Gastrocnemius medialis (tissue), 4 donors: Measurements from ENCODE around the gene LCNL1. TPM values are rescaled to one million over a fixed set of nuclear protein-coding genes. Genes with fewer than 3 reads are reported as not detected.

Source experiments
- ATAC-seq, 2 donors: fragments of 150-250 bp; one replicate each; pipeline ENCODE4 v1.9.1; 2016
- DNase-seq, 2 donors: peaks; one replicate each; pipeline ENCODE4 v3.0.0-alpha.2; 2019
- H3K27ac ChIP-seq, 4 donors: fragments of 200-600 bp; sonication (generic); 1 replicate in 1 of 4; 2 replicates in 3 of 4; pipeline ENCODE4 v1.5.1; 2016 to 2018; ENCODE audit warnings: mild to moderate bottlenecking in 2 of 4, moderate library complexity in 1 of 4
- H3K27me3 ChIP-seq, 3 donors: fragments of 200-600 bp; sonication (generic) in 2 of 3; 1 replicate in 1 of 3; 2 replicates in 2 of 3; pipeline versions ENCODE4 v1.5.1 to v1.6.0; 2016 to 2019; ENCODE audit warnings: mild to moderate bottlenecking in 1 of 3, moderate library complexity in 1 of 3
- H3K36me3 ChIP-seq, 2 donors: fragments of 200-600 bp; sonication (generic) in 1 of 2; one replicate each; pipeline ENCODE4 v1.5.1; 2017 to 2018
- H3K4me1 ChIP-seq, 2 donors: fragments of 200-600 bp; sonication (generic) in 1 of 2; one replicate each; pipeline ENCODE4 v1.5.1; 2016 to 2017; ENCODE audit warnings: mild to moderate bottlenecking in 2 of 2
- H3K4me3 ChIP-seq, 4 donors: fragments of 200-600 bp; sonication (generic) in 3 of 4; 1 replicate in 1 of 4; 2 replicates in 3 of 4; pipeline ENCODE4 v1.5.1; 2016 to 2019; ENCODE audit warnings: mild to moderate bottlenecking in 2 of 4
- H3K9me3 ChIP-seq, 3 donors: fragments of 200-600 bp; sonication (generic) in 2 of 3; 1 replicate in 1 of 3; 2 replicates in 2 of 3; pipeline ENCODE4 v1.5.1; 2016 to 2019
- CTCF ChIP-seq, 5 experiments: fragments of 450-650 bp in 3 of 5; fragments of 200-600 bp in 2 of 5; sonication (generic) in 2 of 5; IDR thresholded peaks in 4 of 5; conservative IDR thresholded peaks in 1 of 5; 1 replicate in 4 of 5; 2 replicates in 1 of 5; pipeline ENCODE4 v1.5.1; 2016 to 2019; ENCODE audit warnings: antibody characterized with exemption in 5 of 5, mild to moderate bottlenecking in 3 of 5, moderate library complexity in 3 of 5
- POLR2A ChIP-seq, 2 donors: fragments of 450-650 bp; IDR thresholded peaks; one replicate each; pipeline ENCODE4 v1.6.1; 2017; ENCODE audit warnings: antibody characterized with exemption in 2 of 2, mild to moderate bottlenecking in 2 of 2, moderate library complexity in 2 of 2
- in situ Hi-C, 4 donors: fragments of 200-750 bp; cut with MboI; loops; one replicate each; pipeline versions ENCODE4 v1.15.0 to v1.8.0; 2017; ENCODE audit warnings: low sequenced_read_pairs in 4 of 4
- intact Hi-C: fragments of 100-400 bp; cut with DNase I; formaldehyde crosslinking; loops from one replicate; pipeline ENCODE4 v1.15.1; 2023; ENCODE audit warnings: low total_unique reads
- total RNA-seq, 4 donors: library from RNA; depleted of rRNA; stranded (reverse); fragments of >200 nt; gene quantifications; one replicate each; pipeline versions ENCODE4 v1.1.0 to v1.2.3, GENCODE V29; 2016

Gene LCNL1
- total RNA-seq, 4 donors from 2014 or later, result 0.10 TPM; not detected in 3

GRCh38 chr9:136969774-136970173, 13.0 kb upstream of the LCNL1 start:
- DNase-seq, result no peak
- in situ Hi-C loops, result no loop called here
- TF ChIP-seq POLR2A (IDR thresholded peaks at IDR 0.05) (no peak), CTCF (IDR thresholded peaks at IDR 0.05 in 4 of 5, conservative IDR thresholded peaks at IDR 0.05 in 1 of 5) (no peak)
- Histone ChIP-seq H3K27ac (no peak overlapping the region), H3K27me3 (peaks cover 0 to 6% (median 0%) of the 10 kb centered on the region in 3 donors), H3K36me3 (no peaks in the 10 kb centered on the region), H3K4me1 (no peaks in the 10 kb centered on the region), H3K9me3 (no peaks in the 10 kb centered on the region), H3K4me3 (no peak overlapping the region)
- ATAC-seq, result no peak
- intact Hi-C loops, result no loop called here

DNA sequence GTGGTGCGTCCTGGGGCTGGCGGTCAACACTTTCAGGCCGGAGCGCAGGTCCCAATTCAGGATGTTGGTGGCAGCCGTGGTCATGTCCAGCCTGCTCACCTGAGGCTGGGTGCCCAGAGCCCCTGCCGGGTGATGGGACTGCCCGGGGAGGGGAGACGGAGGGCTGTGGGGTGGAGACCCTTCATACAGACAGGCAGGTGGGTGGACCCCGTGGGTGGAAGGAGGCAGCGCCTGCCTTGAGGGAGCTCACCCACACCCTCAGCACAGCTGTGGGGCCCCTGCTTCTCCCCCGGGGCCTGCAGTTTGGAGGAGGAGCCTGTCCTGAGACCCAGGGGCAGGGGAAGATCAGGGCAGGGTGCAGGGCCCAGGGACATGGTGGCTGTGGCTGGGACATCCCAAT, 12.4 kb upstream of the LCNL1 start:
- H3K4me3 ChIP-seq, result no peak overlapping the region
- H3K36me3 ChIP-seq, result no peaks in the 10 kb centered on the region
- DNase-seq (no peak), ATAC-seq (no peak)
- TF ChIP-seq CTCF (IDR thresholded peaks at IDR 0.05 in 4 of 5, conservative IDR thresholded peaks at IDR 0.05 in 1 of 5), result no peak
- no peak for TF ChIP-seq POLR2A (IDR thresholded peaks at IDR 0.05)
- H3K27me3 ChIP-seq, result peaks cover 0 to 6% (median 0%) of the 10 kb centered on the region in 3 donors
- intact Hi-C loops (no loop called here), in situ Hi-C loops (no loop called here)
- no peak overlapping the region for H3K27ac ChIP-seq
- H3K4me1 ChIP-seq, result no peaks in the 10 kb centered on the region
- H3K9me3 ChIP-seq, result no peaks in the 10 kb centered on the region

GRCh38 chr9:136971746-136972145, 11.0 kb upstream of the LCNL1 start:
- in situ Hi-C loops (no loop called here), intact Hi-C loops (no loop called here)
- no peak for DNase-seq
- H3K4me1 ChIP-seq, result no peaks in the 10 kb centered on the region
- H3K9me3 ChIP-seq, result no peaks in the 10 kb centered on the region
- no peaks in the 10 kb centered on the region for H3K27me3 ChIP-seq
- ATAC-seq, result no peak
- no peak overlapping the region for H3K27ac ChIP-seq
- no peaks in the 10 kb centered on the region for H3K36me3 ChIP-seq
- no peak overlapping the region for H3K4me3 ChIP-seq
- TF ChIP-seq CTCF (IDR thresholded peaks at IDR 0.05 in 4 of 5, conservative IDR thresholded peaks at IDR 0.05 in 1 of 5) (no peak), POLR2A (IDR thresholded peaks at IDR 0.05) (no peak)

- TF ChIP-seq CTCF (IDR thresholded peaks at IDR 0.05 in 4 of 5, conservative IDR thresholded peaks at IDR 0.05 in 1 of 5) (no peak), POLR2A (IDR thresholded peaks at IDR 0.05) (no peak)
- ATAC-seq (no peak), DNase-seq (no peak)
- Histone ChIP-seq H3K27ac (no peak overlapping the region), H3K4me1 (no peaks in the 10 kb centered on the region), H3K9me3 (no peaks in the 10 kb centered on the region), H3K4me3 (no peak overlapping the region), H3K27me3 (peaks cover 0 to 4% (median 3%) of the 10 kb centered on the region in 3 donors), H3K36me3 (no peaks in the 10 kb centered on the region)
- intact Hi-C loops, result no loop called here
- in situ Hi-C loops, result no loop called here
Measured at GRCh38 chr9:136972335-136972734, 10.5 kb upstream of the LCNL1 start.

- TF ChIP-seq CTCF (IDR thresholded peaks at IDR 0.05 in 4 of 5, conservative IDR thresholded peaks at IDR 0.05 in 1 of 5), result no peak
- no peak for TF ChIP-seq POLR2A (IDR thresholded peaks at IDR 0.05)
- intact Hi-C loops, result no loop called here
- no peak overlapping the region for H3K27ac ChIP-seq
- H3K9me3 ChIP-seq, result no peaks in the 10 kb centered on the region
- in situ Hi-C loops, result no loop called here
- ATAC-seq, result no peak
- no peak overlapping the region for H3K4me3 ChIP-seq
- peaks cover 0 to 3% of the 10 kb centered on the region in 2 donors for H3K4me1 ChIP-seq
- peaks cover 0 to 8% (median 7%) of the 10 kb centered on the region in 3 donors for H3K27me3 ChIP-seq
- H3K36me3 ChIP-seq, result no peaks in the 10 kb centered on the region
- DNase-seq, result no peak
Measured at GRCh38 chr9:136972743-136973142, 10.1 kb upstream of the LCNL1 start.
